ENCODE data around the gene CD22. TPM values are rescaled to one million over a fixed set of nuclear protein-coding genes. Genes with fewer than 3 reads are reported as not detected.

Gene CD22
- total RNA-seq, 3 donors from 2014 or later, result 0.33 to 7.8 (median 4.8) TPM

DNA sequence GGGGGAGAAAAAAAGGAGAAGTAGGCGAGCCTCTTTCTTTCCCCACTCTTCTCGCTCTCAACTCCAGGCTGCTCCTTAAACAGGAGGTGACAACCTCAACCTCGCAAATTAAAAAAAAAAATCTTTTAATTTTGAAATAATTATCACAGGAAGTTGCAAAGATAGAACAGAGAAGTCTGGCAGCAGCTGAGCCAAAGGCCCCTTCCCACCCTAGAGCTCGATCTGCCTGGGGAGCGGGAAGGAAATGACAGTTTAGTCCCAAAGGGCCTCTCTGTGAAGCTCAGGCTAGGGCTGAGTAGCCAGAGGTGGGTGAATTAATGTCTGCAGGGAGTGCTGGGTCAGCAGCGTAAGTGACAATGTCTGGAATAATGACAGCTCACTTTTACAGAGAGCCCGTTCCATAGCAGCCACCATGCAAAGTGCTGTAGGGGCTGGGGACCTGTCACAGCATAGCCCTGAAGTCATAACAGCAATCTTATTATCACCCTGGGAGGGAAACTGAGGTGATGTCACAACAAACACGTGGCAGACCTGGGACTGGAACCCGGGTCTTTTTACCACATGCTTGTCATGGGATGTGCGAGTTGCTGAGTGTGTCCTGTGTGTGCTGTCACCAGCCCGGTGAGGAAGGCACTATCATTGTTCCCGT lies 8.8 kb upstream of the CD22 start:
- H3K4me1 ChIP-seq, result no peaks in the 10 kb centered on the region
- DNase-seq (ENCODE audit: low spot score in 2 of 2), result no peak
- no peaks in the 10 kb centered on the region for H3K36me3 ChIP-seq
- no peak overlapping the region for H3K4me3 ChIP-seq
- H3K27me3 ChIP-seq, result no peaks in the 10 kb centered on the region
- H3K9me3 ChIP-seq, result peaks cover 0 to 5% of the 10 kb centered on the region in 2 donors
- intact Hi-C loops (cut with DNase I; ENCODE audit: low total_unique reads), result no loop called here
- TF ChIP-seq POLR2A (IDR thresholded peaks at IDR 0.05) (no peak), POLR2AphosphoS5 (IDR thresholded peaks at IDR 0.05) (no peak)
- TF ChIP-seq, protein P1, sequence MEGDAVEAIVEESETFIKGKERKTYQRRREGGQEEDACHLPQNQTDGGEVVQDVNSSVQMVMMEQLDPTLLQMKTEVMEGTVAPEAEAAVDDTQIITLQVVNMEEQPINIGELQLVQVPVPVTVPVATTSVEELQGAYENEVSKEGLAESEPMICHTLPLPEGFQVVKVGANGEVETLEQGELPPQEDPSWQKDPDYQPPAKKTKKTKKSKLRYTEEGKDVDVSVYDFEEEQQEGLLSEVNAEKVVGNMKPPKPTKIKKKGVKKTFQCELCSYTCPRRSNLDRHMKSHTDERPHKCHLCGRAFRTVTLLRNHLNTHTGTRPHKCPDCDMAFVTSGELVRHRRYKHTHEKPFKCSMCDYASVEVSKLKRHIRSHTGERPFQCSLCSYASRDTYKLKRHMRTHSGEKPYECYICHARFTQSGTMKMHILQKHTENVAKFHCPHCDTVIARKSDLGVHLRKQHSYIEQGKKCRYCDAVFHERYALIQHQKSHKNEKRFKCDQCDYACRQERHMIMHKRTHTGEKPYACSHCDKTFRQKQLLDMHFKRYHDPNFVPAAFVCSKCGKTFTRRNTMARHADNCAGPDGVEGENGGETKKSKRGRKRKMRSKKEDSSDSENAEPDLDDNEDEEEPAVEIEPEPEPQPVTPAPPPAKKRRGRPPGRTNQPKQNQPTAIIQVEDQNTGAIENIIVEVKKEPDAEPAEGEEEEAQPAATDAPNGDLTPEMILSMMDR (IDR thresholded peaks at IDR 0.05), result no peak
- no peak overlapping the region for H3K27ac ChIP-seq

DNA sequence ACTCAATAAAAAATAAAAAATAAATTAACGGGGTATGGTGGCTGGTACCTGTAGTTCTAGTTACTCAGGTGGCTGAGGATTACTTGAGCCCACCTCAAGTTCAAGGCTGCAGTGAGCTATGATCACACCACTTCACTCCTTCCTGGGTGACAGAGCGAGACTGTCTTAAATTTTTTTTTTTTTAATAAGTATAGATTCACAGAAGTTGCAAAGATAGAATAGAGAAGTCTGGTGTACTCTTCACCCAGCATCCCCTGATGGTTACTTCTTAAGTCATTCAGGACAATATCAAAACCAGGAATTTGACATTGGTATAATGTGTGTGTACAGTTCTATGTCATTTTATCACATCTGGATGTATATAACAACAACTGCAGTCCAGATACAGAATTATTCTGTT lies 7.7 kb upstream of the CD22 start:
- TF ChIP-seq POLR2AphosphoS5 (IDR thresholded peaks at IDR 0.05) (no peak), POLR2A (IDR thresholded peaks at IDR 0.05) (no peak)
- TF ChIP-seq, protein P1 (IDR thresholded peaks at IDR 0.05), result no peak
- peaks cover 0 to 5% of the 10 kb centered on the region in 2 donors for H3K9me3 ChIP-seq
- H3K27ac ChIP-seq, result no peak overlapping the region
- intact Hi-C loops (cut with DNase I; ENCODE audit: low total_unique reads), result no loop called here
- no peak for DNase-seq (ENCODE audit: low spot score in 2 of 2)
- no peaks in the 10 kb centered on the region for H3K4me1 ChIP-seq
- no peaks in the 10 kb centered on the region for H3K36me3 ChIP-seq
- no peak overlapping the region for H3K4me3 ChIP-seq
- H3K27me3 ChIP-seq, result no peaks in the 10 kb centered on the region

DNA sequence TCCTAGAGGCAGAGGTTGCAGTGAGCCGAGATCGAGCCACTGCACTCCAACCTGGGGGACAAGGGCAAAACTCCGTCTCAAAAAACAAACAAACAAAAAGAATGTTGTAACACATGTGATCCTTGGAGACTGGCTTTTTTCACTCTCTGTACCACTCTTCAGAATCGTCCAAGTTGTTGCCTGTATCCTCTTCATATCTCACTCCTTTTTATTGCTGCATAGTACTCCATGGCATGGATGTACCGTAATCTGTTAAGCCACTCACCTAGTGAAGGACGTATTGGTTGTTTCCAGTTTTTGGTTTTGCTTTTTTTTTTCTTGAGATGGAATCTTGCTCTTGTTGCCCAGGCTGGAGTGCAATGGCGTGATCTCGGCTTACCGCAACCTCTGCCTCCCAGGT lies 7.0 kb upstream of the CD22 start:
- no peaks in the 10 kb centered on the region for H3K4me1 ChIP-seq
- H3K36me3 ChIP-seq, result no peaks in the 10 kb centered on the region
- DNase-seq (ENCODE audit: low spot score in 2 of 2), result no peak
- no peak overlapping the region for H3K27ac ChIP-seq
- intact Hi-C loops (cut with DNase I; ENCODE audit: low total_unique reads), result no loop called here
- H3K4me3 ChIP-seq, result no peak overlapping the region
- no peaks in the 10 kb centered on the region for H3K27me3 ChIP-seq
- TF ChIP-seq POLR2A (IDR thresholded peaks at IDR 0.05) (no peak), POLR2AphosphoS5 (IDR thresholded peaks at IDR 0.05) (no peak)
- TF ChIP-seq, protein P1 (IDR thresholded peaks at IDR 0.05), result no peak
- peaks cover 0 to 5% of the 10 kb centered on the region in 2 donors for H3K9me3 ChIP-seq

DNA sequence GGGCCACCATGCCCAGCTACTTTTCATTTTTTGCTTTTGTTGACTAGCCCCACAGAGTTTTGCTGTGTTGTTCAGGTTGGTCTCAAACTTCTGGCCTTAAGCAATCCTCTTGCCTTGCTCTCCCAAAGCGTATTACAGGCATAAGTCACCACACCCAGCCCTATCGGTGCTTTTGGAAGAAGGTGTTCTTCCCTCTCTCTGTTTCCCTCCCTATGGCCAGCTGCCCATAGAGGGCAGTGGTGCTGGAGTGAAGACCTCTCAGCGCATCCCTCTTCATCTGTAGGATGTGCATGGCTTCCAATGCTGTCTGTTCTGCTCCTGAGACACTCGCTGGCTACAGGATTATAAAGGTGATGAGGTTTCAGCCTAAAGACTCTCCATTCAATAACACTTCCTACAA lies 1.3 kb upstream of the CD22 start:
- Histone ChIP-seq H3K36me3 (no peaks in the 10 kb centered on the region), H3K27me3 (no peaks in the 10 kb centered on the region), H3K27ac (no peak overlapping the region), H3K9me3 (no peaks in the 10 kb centered on the region), H3K4me3 (no peak overlapping the region), H3K4me1 (no peaks in the 10 kb centered on the region)
- intact Hi-C loops (cut with DNase I; ENCODE audit: low total_unique reads), result no loop called here
- TF ChIP-seq POLR2A (IDR thresholded peaks at IDR 0.05), result no peak
- TF ChIP-seq, protein P1 (IDR thresholded peaks at IDR 0.05), result no peak
- TF ChIP-seq POLR2AphosphoS5 (IDR thresholded peaks at IDR 0.05), result no peak
- no peak for DNase-seq (ENCODE audit: low spot score in 2 of 2)

DNA sequence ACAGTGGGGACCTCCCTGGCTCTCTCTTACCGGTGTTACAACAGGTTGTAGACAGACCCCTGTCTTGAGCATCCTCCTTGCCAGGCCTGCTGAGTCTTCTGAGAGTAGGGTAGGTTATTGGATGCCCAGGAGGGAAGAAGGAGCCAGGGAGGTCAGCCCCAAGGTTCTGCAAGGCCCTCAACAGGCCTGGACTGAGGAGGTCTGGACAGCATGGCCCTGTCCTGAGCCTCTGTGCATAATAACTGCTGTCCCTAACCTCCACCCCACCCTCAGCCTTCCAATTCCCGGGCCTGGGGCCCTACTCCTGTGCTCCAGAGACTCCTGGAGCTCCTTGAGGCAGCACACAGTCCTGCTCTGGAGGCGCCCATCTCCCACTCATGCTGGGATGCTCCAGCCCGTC lies 336 bp downstream of the CD22 start:
- no peak overlapping the region for H3K27ac ChIP-seq
- H3K4me3 ChIP-seq, result no peak overlapping the region
- TF ChIP-seq POLR2A (IDR thresholded peaks at IDR 0.05) (no peak), POLR2AphosphoS5 (IDR thresholded peaks at IDR 0.05) (no peak)
- TF ChIP-seq, protein P1 (IDR thresholded peaks at IDR 0.05), result no peak
- intact Hi-C loops (cut with DNase I; ENCODE audit: low total_unique reads), result no loop called here
- DNase-seq (ENCODE audit: low spot score in 2 of 2), result no peak
- no peaks in the 10 kb centered on the region for H3K4me1 ChIP-seq
- H3K27me3 ChIP-seq, result no peaks in the 10 kb centered on the region
- H3K36me3 ChIP-seq, result no peaks in the 10 kb centered on the region
- H3K9me3 ChIP-seq, result no peaks in the 10 kb centered on the region

Data from breast epithelium (tissue), 4 donors.